ENCODE data around the gene SLC2A4RG. TPM values are rescaled to one million over a fixed set of nuclear protein-coding genes. Genes with fewer than 3 reads are reported as not detected.

The SLC2A4RG gene
- total RNA-seq, 1 donor from 2014 or later, result 12.0 TPM

- peaks cover 52% of the 10 kb centered on the region for H4K20me1 ChIP-seq (ENCODE audit: low read depth)
- H3K4me1 ChIP-seq, result peaks cover 33% of the 10 kb centered on the region
- peaks cover 24% of the 10 kb centered on the region for H3K27me3 ChIP-seq
- H3K9ac ChIP-seq, result no peak overlapping the region
- Mint-ChIP-seq H3K36me3 (no peaks in the 10 kb centered on the region), H3K27ac (no peak overlapping the region), H3K4me1 (no peaks in the 10 kb centered on the region), H3K9me3 (no peaks in the 10 kb centered on the region), H3K27me3 (ENCODE audit: insufficient read depth, low read depth) (peaks cover 2% of the 10 kb centered on the region), H3K4me3 (peak overlapping the region; percentile 13)
- peak; percentile 54 for DNase-seq (ENCODE audit: low spot score)
- H3K36me3 ChIP-seq, result no peaks in the 10 kb centered on the region
- TF ChIP-seq EZH2 (IDR thresholded peaks at IDR 0.05) (no peak), EZH2phosphoT487 (IDR thresholded peaks at IDR 0.05) (no peak)
- TF ChIP-seq, protein P1, sequence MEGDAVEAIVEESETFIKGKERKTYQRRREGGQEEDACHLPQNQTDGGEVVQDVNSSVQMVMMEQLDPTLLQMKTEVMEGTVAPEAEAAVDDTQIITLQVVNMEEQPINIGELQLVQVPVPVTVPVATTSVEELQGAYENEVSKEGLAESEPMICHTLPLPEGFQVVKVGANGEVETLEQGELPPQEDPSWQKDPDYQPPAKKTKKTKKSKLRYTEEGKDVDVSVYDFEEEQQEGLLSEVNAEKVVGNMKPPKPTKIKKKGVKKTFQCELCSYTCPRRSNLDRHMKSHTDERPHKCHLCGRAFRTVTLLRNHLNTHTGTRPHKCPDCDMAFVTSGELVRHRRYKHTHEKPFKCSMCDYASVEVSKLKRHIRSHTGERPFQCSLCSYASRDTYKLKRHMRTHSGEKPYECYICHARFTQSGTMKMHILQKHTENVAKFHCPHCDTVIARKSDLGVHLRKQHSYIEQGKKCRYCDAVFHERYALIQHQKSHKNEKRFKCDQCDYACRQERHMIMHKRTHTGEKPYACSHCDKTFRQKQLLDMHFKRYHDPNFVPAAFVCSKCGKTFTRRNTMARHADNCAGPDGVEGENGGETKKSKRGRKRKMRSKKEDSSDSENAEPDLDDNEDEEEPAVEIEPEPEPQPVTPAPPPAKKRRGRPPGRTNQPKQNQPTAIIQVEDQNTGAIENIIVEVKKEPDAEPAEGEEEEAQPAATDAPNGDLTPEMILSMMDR (IDR thresholded peaks at IDR 0.05), result no peak
- no peak overlapping the region for H3K27ac ChIP-seq
- H3K79me2 ChIP-seq (ENCODE audit: low read depth), result peaks cover 8% of the 10 kb centered on the region
- peak overlapping the region; percentile 77 for H3K4me2 ChIP-seq
- no peaks in the 10 kb centered on the region for H3K9me3 ChIP-seq (ENCODE audit: low read depth)
- peaks cover 34% of the 10 kb centered on the region for H3F3A ChIP-seq (ENCODE audit: low read depth)
- H3K4me3 ChIP-seq, result peak overlapping the region; percentile 55
- no peak overlapping the region for H2AFZ ChIP-seq (replicated peaks)
Measured at GRCh38 chr20:63737945-63738686, 1.5 kb upstream of the SLC2A4RG start.

- H3K4me3 Mint-ChIP-seq, result peak overlapping the region; percentile 35
- Histone ChIP-seq H3F3A (ENCODE audit: low read depth) (peaks cover 40% of the 10 kb centered on the region), H3K4me3 (peak overlapping the region; percentile 55)
Measured at GRCh38 chr20:63738687-63739129, 868 bp upstream of the SLC2A4RG start.

DNA sequence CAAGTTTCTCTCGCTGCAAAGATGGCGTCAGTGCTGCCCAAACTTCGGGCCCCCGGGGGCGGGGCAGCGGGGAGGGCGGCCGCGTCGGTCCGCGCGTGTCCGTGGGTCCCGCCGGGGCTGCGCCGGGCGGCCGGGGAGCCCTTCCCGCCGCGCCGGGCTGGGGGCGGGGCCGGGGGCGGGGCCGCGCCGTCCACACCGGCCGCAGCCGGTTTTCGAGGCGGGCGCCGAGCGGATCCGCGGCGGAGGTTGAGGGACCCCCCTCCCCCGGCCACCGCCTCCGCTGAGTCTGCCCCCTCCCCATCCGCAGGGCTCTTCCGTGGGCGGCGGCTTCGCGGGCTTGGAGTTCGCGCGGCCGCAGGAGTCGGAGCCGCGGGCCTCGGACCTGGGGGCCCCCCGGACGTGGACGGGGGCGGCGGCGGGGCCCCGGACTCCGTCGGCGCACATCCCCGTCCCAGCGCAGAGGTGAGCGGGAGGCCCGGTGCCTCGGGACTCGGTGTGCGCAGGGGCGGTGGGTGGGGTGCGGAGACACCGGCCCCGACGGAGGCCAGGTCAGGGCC, 572 bp downstream of the SLC2A4RG start:
- TF ChIP-seq EZH2 (IDR thresholded peaks at IDR 0.05) (no peak), EZH2phosphoT487 (IDR thresholded peaks at IDR 0.05) (no peak)
- TF ChIP-seq, protein P1 (IDR thresholded peaks at IDR 0.05), result no peak
- Histone ChIP-seq H3K79me2 (ENCODE audit: low read depth) (peaks cover 8% of the 10 kb centered on the region), H3K9ac (peak overlapping the region; percentile 57), H2AFZ (replicated peaks) (no peak overlapping the region), H4K20me1 (ENCODE audit: low read depth) (peaks cover 52% of the 10 kb centered on the region), H3K9me3 (ENCODE audit: low read depth) (no peaks in the 10 kb centered on the region), H3K4me1 (peaks cover 33% of the 10 kb centered on the region), H3F3A (ENCODE audit: low read depth) (peaks cover 45% of the 10 kb centered on the region), H3K27me3 (peaks cover 24% of the 10 kb centered on the region), H3K36me3 (no peaks in the 10 kb centered on the region), H3K27ac (peak overlapping the region; percentile 24), H3K4me3 (peak overlapping the region; percentile 90), H3K4me2 (peak overlapping the region; percentile 91)
- H3K36me3 Mint-ChIP-seq, result no peaks in the 10 kb centered on the region
- H3K4me3 Mint-ChIP-seq, result peak overlapping the region; percentile 84
- H3K27ac Mint-ChIP-seq, result no peak overlapping the region
- DNase-seq (ENCODE audit: low spot score), result peak; percentile 85
- no peaks in the 10 kb centered on the region for H3K9me3 Mint-ChIP-seq
- H3K4me1 Mint-ChIP-seq, result no peaks in the 10 kb centered on the region
- H3K27me3 Mint-ChIP-seq (ENCODE audit: insufficient read depth, low read depth), result peaks cover 5% of the 10 kb centered on the region

More at GRCh38 chr20:63738687-63739129, 868 bp upstream of the SLC2A4RG start:
- Mint-ChIP-seq H3K27ac (no peak overlapping the region), H3K4me1 (no peaks in the 10 kb centered on the region), H3K9me3 (no peaks in the 10 kb centered on the region), H3K36me3 (no peaks in the 10 kb centered on the region), H3K27me3 (ENCODE audit: insufficient read depth, low read depth) (peaks cover 4% of the 10 kb centered on the region)
- Histone ChIP-seq H4K20me1 (ENCODE audit: low read depth) (peaks cover 52% of the 10 kb centered on the region), H3K4me1 (peaks cover 33% of the 10 kb centered on the region), H3K9ac (no peak overlapping the region), H3K36me3 (no peaks in the 10 kb centered on the region), H3K4me2 (peak overlapping the region; percentile 77), H3K9me3 (ENCODE audit: low read depth) (no peaks in the 10 kb centered on the region), H3K27me3 (peaks cover 24% of the 10 kb centered on the region), H3K27ac (no peak overlapping the region), H2AFZ (replicated peaks) (no peak overlapping the region), H3K79me2 (ENCODE audit: low read depth) (peaks cover 8% of the 10 kb centered on the region)
- peak; percentile 90 for DNase-seq (ENCODE audit: low spot score)
- TF ChIP-seq, protein P1 (IDR thresholded peaks at IDR 0.05), result no peak
- no peak for TF ChIP-seq EZH2 (IDR thresholded peaks at IDR 0.05)
- TF ChIP-seq EZH2phosphoT487 (IDR thresholded peaks at IDR 0.05), result no peak
